Ovary (tissue), 9 donors: ENCODE results near the gene NOBOX. TPM values are rescaled to one million over a fixed set of nuclear protein-coding genes. Genes with fewer than 3 reads are reported as not detected.
"Not testable (repeated sequence)": the region's sequence is repeated elsewhere in the genome, so short reads cannot be mapped to it uniquely, and the experiment has no call there.

Source experiments
- DNase-seq, 5 donors: peaks; one replicate each; pipeline ENCODE4 v3.0.0-alpha.2; 2019 to 2020
- H3K27ac ChIP-seq, 2 donors: fragments of 200-600 bp; one replicate each; pipeline versions ENCODE4 v1.5.1 to v1.8.0; 2019 to 2022
- H3K27me3 ChIP-seq: fragments of 200-600 bp; one replicate; pipeline ENCODE4 v1.8.0; 2022
- H3K36me3 ChIP-seq: fragments of 200-600 bp; sonication (generic); one replicate; pipeline ENCODE4 v1.5.1; 2019
- H3K4me1 ChIP-seq: one replicate; pipeline ENCODE4 v1.8.1; 2013; ENCODE audit warnings: mild to moderate bottlenecking, moderate library complexity; ENCODE audit not compliant: insufficient read depth
- H3K4me3 ChIP-seq: fragments of 200-600 bp; sonication (generic); one replicate; pipeline ENCODE4 v1.5.1; 2017
- H3K9me3 ChIP-seq, 2 donors: fragments of 200-600 bp in 1 of 2; sonication (generic) in 1 of 2; one replicate each; pipeline versions ENCODE4 v1.5.1 to v1.8.1; 2013 to 2019; ENCODE audit warnings: mild to moderate bottlenecking in 1 of 2, moderate library complexity in 1 of 2
- WGBS, 3 donors: extraction: QIAGEN DNeasy Blood & Tissue Kit in 1 of 3; methylation state at CpG; one replicate each; pipeline versions ENCODE4 v1.1.5 to v1.1.7; 2013 to 2017; 5-methylcytosine and 5-hydroxymethylcytosine counted together
- intact Hi-C, 4 donors: fragments of 100-400 bp; cut with DNase I; formaldehyde crosslinking; loops; one replicate each; pipeline versions ENCODE4 v1.11.0 to v1.15.1; 2022 to 2023
- polyA plus RNA-seq, 2 donors: library from polyadenylated mRNA; stranded (reverse); fragments of 200-250 nt in 1 of 2; fragments of 350-450 nt in 1 of 2; fragmentation: Illumina TruSeq in 1 of 2; extraction: RNeasy Lipid Tissue Mini Kit (QIAGEN cat#74804) in 1 of 2; gene quantifications; one replicate each; pipeline ENCODE4 v1.2.3, GENCODE V29; 2013 to 2014
- small RNA-seq: library from RNA; depleted of rRNA; stranded (forward); fragments of <200 nt; gene quantifications from one replicate; pipeline ENCODE3, GENCODE V24; 2016
- total RNA-seq, 7 donors: library from RNA; depleted of rRNA in 2 of 7; stranded (reverse); fragments of >200 nt in 2 of 7; fragmentation: NEBNext Ultra II Directional in 3 of 7; extraction: Animal tissue kit (Norgen Biotek cat#: 25700) in 3 of 7; gene quantifications; one replicate each; pipeline versions ENCODE4 v1.1.0 to v1.2.4, GENCODE V29; 2016 to 2023
- donor health status: DM: no; HTN: no; CAD: no; lungs with moderate emphysema.
- donor health status: DM: no; HTN: no; CAD: no.
- donor health status: Bipolar disorder and iron deficiency.
- donor health status: DM: yes; HTN: yes; CAD: no.
- donor health status: DM: no; HTN: no; CAD: no.
- donor health status: DM: yes; HTN: yes; CAD: no.

Gene NOBOX
- total and polyA plus RNA-seq, 9 donors: 0.36 TPM; not detected in 8

DNA sequence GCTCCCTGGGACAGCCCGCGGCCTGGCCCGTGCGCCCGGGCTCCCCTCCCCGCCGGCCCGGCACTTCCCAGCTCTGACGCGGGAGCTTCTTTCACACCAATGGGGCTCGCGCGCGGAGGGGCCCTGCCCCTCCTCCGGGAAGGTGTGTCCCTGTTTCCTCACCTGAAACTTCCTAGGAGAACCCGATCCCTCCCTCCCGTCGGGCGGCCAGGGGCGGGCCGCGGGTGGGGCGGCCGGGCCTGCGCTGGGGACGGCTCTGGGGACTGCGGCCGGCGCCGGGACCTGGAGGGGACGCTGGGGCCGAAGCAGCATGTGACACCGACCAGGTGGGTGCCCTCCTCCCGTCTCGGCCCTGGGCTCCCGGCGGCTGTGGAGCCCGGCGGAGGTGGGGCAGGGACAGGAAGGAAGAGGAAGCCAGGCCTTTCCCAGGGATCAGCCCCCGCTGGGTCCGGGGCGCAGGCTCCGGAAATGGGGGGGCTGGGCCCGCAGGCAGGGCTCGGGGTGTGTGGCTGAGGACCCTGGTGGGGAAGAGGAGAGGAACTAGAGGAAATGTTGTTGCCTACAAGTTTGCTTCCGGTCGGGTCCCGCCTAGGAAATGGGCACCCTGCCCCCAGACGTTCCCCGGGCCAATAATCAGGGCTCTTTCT lies 48.2 kb downstream of the NOBOX start, which contains the start of gene ARHGEF5:
TSS of gene ARHGEF5 (plus strand) at position 227 of the 647 bp plus-strand sequence. CDS start 7,268 bp downstream, outside the sequence.
- WGBS, 3 donors: no CpG with 5 or more reads among the region's 50 CpGs

DNA sequence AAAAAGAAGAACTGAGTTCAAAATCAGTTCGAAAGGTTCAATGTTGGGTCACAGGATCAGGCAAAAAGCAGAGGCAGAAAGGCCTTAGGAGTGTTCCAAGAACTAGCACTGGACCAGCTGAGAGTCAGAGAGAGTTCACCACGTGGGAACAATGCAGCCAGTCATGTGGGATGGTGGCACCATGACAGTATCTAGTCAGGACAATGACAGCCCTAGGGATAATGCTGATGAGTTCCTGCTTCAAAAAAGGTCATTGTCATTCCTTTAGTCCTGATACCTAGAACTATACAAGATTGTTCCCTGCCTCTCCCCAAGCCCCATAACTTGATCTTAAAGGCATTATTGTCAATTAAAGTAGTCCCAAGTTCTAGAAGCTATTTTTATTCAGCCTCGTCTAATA lies 51.8 kb downstream of the NOBOX start:
- H3K9me3 ChIP-seq, intact Hi-C loops, H3K36me3 ChIP-seq, H3K27ac ChIP-seq, DNase-seq, H3K4me3 ChIP-seq, H3K4me1 ChIP-seq, H3K27me3 ChIP-seq: not testable (repeated sequence)
- WGBS, 3 donors: 35 to 71% (median 67%) methylated on average over 2 of the region's 3 CpGs

More for the DNA sequence above, 48.2 kb downstream of the NOBOX start, which contains the start of gene ARHGEF5:
- H3K4me3 ChIP-seq, DNase-seq, H3K36me3 ChIP-seq, H3K9me3 ChIP-seq, H3K4me1 ChIP-seq, H3K27ac ChIP-seq, intact Hi-C loops, H3K27me3 ChIP-seq: not testable (repeated sequence)

DNA sequence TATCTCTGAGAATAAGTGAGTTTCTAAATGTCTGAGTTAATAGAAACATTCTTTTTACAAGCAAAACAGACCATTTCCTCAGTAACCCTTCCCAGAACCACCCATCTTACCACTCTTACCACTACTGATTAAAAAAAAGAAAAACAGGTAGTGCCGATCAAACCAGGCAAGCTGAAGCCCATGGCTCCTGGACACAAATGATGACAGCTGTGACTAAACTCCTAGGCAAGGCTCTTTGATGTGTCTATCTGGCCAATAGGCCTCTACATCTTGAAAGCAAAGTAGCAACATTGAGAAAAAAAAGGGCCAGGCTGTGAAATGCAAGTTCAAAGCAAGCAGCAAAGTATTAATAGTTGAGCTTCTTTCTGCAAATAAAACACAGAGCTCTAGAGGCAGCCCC lies 54.9 kb downstream of the NOBOX start:
- H3K36me3 ChIP-seq, H3K27me3 ChIP-seq, H3K4me1 ChIP-seq, DNase-seq, intact Hi-C loops, H3K27ac ChIP-seq, H3K9me3 ChIP-seq, H3K4me3 ChIP-seq: not testable (repeated sequence)
- WGBS, 3 donors: no CpG with 5 or more reads among the region's 1 CpG

Small RNA genes within 50 kb of the gene (small RNA-seq; reads per million reads assigned to genes)
- not detected for gene RNU6ATAC40P

Other genes with a start within 250 kb of the NOBOX start
- gene CTAGE4, start 220.2 kb downstream of the NOBOX start, total RNA-seq: 10 to 100 TPM in 1 of 7 donors, 1 to 10 TPM in 5, under 1 TPM in 1; 0.92 to 11.1 (median 1.5) TPM
- 1 to 10 TPM; 1.2 to 1.7 TPM for gene CTAGE4, start 220.2 kb downstream of the NOBOX start, polyA plus RNA-seq
- gene ARHGEF35, start 207.9 kb downstream of the NOBOX start, total RNA-seq: 1 to 10 TPM; 3.8 to 6.5 (median 4.1) TPM
- 10 to 100 TPM in 1 of 2 donors, 1 to 10 TPM in 1; 2.9 to 14.8 TPM for gene ARHGEF35, start 207.9 kb downstream of the NOBOX start, polyA plus RNA-seq
- under 1 TPM in 6 of 7 donors, not detected in 1; 0.10 to 0.50 (median 0.22) TPM for gene OR2A42, start 164.1 kb downstream of the NOBOX start, total RNA-seq
- under 1 TPM; 0.17 to 0.65 TPM for gene OR2A42, start 164.1 kb downstream of the NOBOX start, polyA plus RNA-seq
- 10 to 100 TPM in 1 of 7 donors, 1 to 10 TPM in 6; 2.8 to 22.6 (median 3.8) TPM for gene OR2A7, start 138.9 kb downstream of the NOBOX start, total RNA-seq
- gene OR2A7, start 138.9 kb downstream of the NOBOX start, polyA plus RNA-seq: 1 to 10 TPM in 1 of 2 donors, under 1 TPM in 1; 0.92 to 3.3 TPM
- 1 to 10 TPM in 2 of 7 donors, under 1 TPM in 5; 0.40 to 1.5 (median 0.87) TPM for gene CTAGE8, start 134.4 kb downstream of the NOBOX start, total RNA-seq
- gene CTAGE8, start 134.4 kb downstream of the NOBOX start, polyA plus RNA-seq: 1 to 10 TPM in 1 of 2 donors, not detected in 1; 2.0 TPM
- 1 to 10 TPM in 1 of 7 donors, under 1 TPM in 6; 0.24 to 1.1 (median 0.40) TPM for gene OR2A1, start 91.3 kb downstream of the NOBOX start, total RNA-seq
- gene OR2A1, start 91.3 kb downstream of the NOBOX start, polyA plus RNA-seq: under 1 TPM; 0.16 to 0.27 TPM
- gene ARHGEF5, start 48.3 kb downstream of the NOBOX start, total RNA-seq: 10 to 100 TPM in 6 of 7 donors, 1 to 10 TPM in 1; 5.4 to 36.5 (median 11.2) TPM
- 1 to 10 TPM; 4.0 to 9.6 TPM for gene ARHGEF5, start 48.3 kb downstream of the NOBOX start, polyA plus RNA-seq